NCI-H510A treated with DMSO at 0.1 percent for 48 hours (cell line): ENCODE results near the gene KRTAP5-5.
"Not testable (repeated sequence)": the region's sequence is repeated elsewhere in the genome, so short reads cannot be mapped to it uniquely, and the experiment has no call there.

Source experiments
- DNase-seq: peaks from one replicate; lab custom pipeline; 2025; lab: John Stamatoyannopoulos, UW

KRTAP5-5 gene

GRCh38 chr11:1656670-1657069, 27.1 kb downstream of the KRTAP5-5 start:
- no peak for DNase-seq

DNA sequence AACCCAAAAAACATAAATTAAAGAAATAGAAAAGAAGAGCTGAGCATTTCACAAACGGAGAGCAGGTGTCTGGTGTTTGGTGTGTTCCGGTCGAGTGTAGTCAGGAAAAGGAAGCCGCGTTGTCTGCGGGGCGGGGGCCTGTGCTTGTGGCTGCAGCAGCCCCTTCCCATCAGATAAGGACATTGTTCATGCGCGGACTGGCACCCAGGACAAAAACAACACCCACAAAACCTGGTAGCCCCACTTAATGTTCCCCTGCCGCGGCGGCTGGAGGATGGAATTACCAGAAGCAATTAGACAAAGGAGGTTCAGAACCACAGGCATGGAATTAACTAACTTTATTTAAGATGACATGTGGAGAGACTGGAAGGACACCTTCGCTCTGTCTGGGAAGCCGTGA, 29.9 kb downstream of the KRTAP5-5 start:
- DNase-seq = no peak

- no peak for DNase-seq
Observed at GRCh38 chr11:1660111-1660867, 30.7 kb downstream of the KRTAP5-5 start.

GRCh38 chr11:1661454-1662269, 32.1 kb downstream of the KRTAP5-5 start:
- not testable (repeated sequence) for DNase-seq

DNA sequence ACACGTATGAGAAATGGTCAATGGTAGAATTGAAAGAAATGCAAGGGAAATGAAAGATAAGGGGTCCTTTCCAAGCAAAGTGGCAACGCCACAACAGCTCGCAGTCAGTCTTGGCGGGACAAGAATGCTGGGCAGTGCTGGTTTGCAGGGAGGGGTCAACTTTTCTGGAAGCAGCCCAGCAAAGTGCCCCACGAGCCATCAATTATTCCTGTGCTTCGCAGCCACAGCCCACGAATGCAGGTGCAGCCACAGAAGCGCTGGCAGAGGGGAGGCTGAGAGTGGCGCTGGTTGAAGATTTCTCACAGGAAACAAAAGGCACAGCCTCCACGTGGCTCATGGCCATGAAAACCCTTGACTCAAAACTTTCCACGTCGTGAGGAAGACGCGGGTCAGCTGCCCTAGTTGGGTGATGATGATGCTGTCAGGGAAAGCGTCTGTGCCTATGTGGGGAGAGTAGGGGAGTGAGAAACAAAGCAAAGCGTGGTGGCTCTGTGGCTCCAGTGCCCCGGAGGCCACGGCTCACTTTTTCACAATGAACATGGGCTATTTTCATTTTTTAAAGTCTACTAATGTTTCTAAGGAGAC, 33.2 kb downstream of the KRTAP5-5 start:
- DNase-seq = not testable (repeated sequence)

GRCh38 chr11:1665313-1665712, 35.7 kb downstream of the KRTAP5-5 start:
- DNase-seq = no peak

- no peak for DNase-seq
Observed at GRCh38 chr11:1667121-1667850, 37.7 kb downstream of the KRTAP5-5 start.

DNA sequence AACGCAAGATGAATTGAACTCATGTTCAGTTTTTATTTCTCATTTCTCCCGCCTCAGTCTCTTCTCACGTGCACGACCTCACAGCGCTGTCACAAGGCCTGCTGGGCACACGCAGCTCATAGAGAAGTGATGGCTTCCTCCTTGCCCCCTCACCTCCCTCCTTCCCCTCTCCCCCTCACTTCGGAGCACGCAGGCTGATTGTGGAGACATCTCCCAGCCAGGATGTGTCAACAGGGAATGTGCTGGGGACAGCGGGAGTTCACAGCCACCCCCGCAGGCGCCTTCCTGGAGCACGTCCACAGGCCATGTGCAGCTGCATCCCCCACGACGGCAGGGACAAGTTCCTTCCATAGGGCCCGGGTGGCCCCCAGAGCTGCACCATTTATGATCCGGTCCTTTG, 38.3 kb downstream of the KRTAP5-5 start:
- DNase-seq = no peak

- DNase-seq = no peak
Observed at GRCh38 chr11:1668911-1669473, 39.4 kb downstream of the KRTAP5-5 start.

- no peak for DNase-seq
Observed at GRCh38 chr11:1669546-1670218, 40.1 kb downstream of the KRTAP5-5 start.

DNA sequence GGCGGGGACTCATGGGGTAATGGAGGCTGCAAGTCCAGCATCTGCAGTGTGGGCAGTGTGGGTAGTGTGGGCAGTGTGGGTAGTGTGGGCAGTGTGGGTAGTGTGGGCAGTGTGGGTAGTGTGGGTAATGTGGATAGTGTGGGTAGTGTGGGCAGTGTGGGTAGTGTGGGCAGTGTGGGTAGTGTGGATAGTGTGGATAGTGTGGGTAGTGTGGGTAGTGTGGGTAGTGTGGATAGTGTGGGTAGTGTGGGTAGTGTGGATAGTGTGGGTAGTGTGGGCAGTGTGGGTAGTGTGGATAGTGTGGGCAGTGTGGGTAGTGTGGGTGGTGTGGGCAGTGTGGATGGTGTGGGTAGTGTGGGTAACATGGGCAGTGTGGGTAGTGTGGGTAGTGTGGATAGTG, 40.9 kb downstream of the KRTAP5-5 start:
- not testable (repeated sequence) for DNase-seq

- DNase-seq = no peak
Observed at GRCh38 chr11:1670905-1671371, 41.4 kb downstream of the KRTAP5-5 start.

GRCh38 chr11:1671658-1672057, 42.1 kb downstream of the KRTAP5-5 start:
- no peak for DNase-seq

- no peak for DNase-seq
Observed at GRCh38 chr11:1672613-1673350, 43.2 kb downstream of the KRTAP5-5 start.

DNA sequence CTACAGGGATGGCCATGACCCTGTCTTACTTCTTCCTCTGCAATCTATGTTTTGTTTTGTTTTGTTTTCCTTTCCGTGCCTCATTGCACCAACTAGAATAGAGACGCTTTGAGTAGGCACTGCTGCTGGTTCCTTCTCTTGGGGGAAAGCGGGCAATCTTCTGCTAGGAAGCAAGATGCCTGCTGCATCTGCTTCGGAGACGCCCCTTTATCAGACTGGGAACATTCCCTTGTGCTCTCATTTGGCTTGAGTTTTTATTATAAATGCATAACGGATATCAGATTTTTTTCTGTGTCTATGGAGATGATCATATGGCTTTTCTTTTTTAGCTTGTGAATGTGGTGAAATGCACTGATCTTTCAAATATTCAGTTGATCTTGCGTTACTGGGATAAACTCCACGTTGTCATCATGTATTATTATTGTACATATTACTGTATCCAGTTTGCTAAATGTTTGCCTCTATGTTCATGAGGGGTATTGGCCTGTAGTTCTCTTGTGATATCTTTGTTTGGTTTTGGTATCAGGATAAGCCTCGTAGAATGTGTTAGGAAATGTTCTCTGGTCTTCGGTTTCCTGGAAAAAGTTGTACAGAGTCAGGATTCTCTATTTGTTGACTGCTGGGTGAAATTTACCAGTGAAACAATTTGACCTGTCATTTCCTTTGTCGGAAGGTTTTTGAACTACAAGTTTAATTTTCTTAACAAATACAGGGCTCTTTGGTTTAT, 44.0 kb downstream of the KRTAP5-5 start:
- DNase-seq = no peak

GRCh38 chr11:1674173-1675131, 44.9 kb downstream of the KRTAP5-5 start:
- no peak for DNase-seq

DNA sequence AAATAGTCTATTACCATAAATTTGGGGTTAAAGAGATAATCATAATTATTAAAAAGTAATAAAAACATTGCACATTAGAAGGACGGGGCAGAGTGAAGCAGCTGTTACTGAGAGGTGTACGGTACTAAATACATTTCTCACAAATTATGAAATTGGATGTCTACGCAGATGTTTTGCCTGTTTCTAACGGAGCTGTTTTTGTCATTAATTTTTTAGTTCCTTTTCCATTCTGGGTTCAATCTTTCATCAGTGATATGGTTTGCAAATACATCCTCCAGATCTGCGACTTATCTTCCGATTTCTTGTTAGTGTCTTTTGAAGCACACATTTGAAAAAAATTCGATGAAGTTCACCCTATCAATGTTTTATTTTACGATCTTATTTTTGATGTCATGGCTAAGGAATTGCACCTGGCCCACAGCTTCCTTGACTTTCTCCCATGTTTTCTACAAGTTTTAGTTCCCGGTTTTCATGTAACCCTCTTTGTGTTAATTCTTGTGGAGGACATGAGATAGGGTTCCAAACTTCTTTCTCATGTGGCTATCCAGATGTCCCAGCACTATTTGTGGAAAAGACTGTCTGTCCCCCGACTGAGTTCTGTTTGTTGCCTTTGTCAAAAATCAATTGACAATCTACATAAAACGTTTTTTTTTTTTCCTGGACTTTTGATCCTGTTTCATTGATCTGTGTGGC, 46.1 kb downstream of the KRTAP5-5 start:
- no peak for DNase-seq

GRCh38 chr11:1676229-1676740, 46.7 kb downstream of the KRTAP5-5 start:
- no peak for DNase-seq
